ENCODE results near the gene NRIP2. TPM values are rescaled to one million over a fixed set of nuclear protein-coding genes. Genes with fewer than 3 reads are reported as not detected.

The NRIP2 gene
- total RNA-seq, 3 donors from 2014 or later = 0.64 to 2.2 (median 0.96) TPM

DNA sequence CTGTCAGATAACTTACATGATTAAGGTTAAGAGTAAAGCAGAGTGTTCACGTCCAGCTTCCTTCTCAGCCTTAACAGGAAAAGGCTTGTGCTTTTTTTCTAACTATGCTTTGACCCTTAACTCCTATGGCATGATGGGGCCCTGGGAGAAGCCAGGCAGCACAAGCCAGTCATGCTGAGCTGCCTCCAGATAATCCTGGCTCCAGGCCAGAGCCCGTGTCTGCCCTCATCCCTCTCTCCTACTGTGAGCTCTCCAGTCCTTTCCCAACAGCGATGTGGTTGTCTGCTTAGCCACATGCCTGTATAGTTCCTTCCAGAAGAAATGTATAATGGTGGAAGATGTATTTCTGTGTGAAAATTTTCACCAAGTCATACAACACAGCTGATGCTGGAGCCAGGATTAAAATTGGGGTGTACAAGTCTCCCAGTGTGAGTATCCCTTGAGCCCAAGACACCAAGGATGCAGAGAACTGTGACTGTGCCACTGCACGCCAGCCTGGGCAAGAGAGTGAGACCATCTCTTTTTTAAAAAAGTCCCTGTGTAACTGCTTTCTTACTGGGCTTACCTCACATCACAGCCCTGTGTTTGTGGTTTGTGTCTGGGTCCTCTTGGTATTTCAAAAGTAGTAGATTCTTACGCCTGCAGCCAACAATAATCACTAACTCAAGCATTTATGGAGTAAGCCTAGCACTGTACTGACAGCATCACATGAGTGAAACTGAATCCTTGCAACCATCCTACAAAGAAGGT, 30.3 kb downstream of the NRIP2 start:
- DNase-seq (no peak), ATAC-seq (no peak)
- H3K9me3 ChIP-seq = no peaks in the 10 kb centered on the region
- H3K4me1 ChIP-seq (ENCODE audit: low read depth) = no peaks in the 10 kb centered on the region
- intact Hi-C loops (cut with DNase I, micrococcal nuclease) = no loop called here
- peaks cover 10% of the 10 kb centered on the region for H3K36me3 ChIP-seq (ENCODE audit: low read depth)
- no peak overlapping the region for H3K4me3 ChIP-seq
- TF ChIP-seq CTCF (IDR thresholded peaks at IDR 0.05) = no peak

DNA sequence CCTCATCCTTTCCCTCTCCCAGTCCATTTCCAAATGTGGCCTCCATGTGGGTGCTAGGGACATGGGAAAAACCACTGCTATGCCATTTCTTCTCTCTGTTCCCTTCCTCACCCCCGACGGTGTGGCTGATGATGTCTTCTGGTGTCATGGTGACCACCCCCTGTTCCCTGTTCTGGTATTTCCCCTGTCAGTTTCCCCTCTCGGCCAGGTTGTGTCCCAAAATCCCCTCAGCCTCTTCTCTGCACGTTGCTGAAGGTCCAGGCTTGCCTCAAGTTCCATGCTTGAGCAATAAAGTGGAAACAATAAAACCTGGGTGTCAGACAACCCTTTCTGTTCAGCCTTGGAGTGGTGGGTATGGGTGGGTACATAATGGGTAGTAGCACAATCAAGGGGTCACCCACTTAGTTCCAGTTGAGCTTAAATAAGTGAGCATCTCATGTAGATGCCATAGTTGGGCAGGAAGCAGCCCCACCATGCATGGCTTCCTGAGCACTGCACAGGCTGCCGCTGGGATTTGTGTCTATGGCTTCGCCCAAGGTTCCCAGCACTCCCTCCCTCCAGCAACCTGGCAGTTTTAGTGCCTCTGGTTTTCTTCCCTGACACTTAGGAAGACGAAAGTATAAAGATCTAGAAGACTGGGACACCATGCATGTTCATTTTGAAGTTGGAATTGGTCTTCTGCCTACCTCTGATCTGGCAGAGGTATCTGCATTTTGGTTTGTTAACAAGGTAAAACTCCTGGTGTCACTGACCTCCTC, 31.0 kb downstream of the NRIP2 start:
- DNase-seq (no peak), ATAC-seq (no peak)
- Histone ChIP-seq H3K36me3 (ENCODE audit: low read depth) (peaks cover 10% of the 10 kb centered on the region), H3K9me3 (no peaks in the 10 kb centered on the region), H3K4me1 (ENCODE audit: low read depth) (no peaks in the 10 kb centered on the region), H3K4me3 (no peak overlapping the region)
- no peak for TF ChIP-seq CTCF (IDR thresholded peaks at IDR 0.05)
- intact Hi-C loops (cut with DNase I, micrococcal nuclease) = no loop called here

GRCh38 chr12:2801044-2801783, 33.6 kb downstream of the NRIP2 start:
- H3K9me3 ChIP-seq = no peaks in the 10 kb centered on the region
- DNase-seq (no peak), ATAC-seq (no peak)
- H3K36me3 ChIP-seq (ENCODE audit: low read depth) = peaks cover 10% of the 10 kb centered on the region
- no peak overlapping the region for H3K4me3 ChIP-seq
- peaks cover 4% of the 10 kb centered on the region for H3K4me1 ChIP-seq (ENCODE audit: low read depth)
- TF ChIP-seq CTCF (IDR thresholded peaks at IDR 0.05) = no peak
- intact Hi-C loops (cut with DNase I, micrococcal nuclease) = no loop called here

- Histone ChIP-seq H3K4me1 (ENCODE audit: low read depth) (peaks cover 4% of the 10 kb centered on the region), H3K4me3 (no peak overlapping the region), H3K9me3 (no peaks in the 10 kb centered on the region), H3K36me3 (ENCODE audit: low read depth) (peaks cover 10% of the 10 kb centered on the region)
- DNase-seq (no peak), ATAC-seq (no peak)
- intact Hi-C loops (cut with DNase I, micrococcal nuclease) = no loop called here
- TF ChIP-seq CTCF (IDR thresholded peaks at IDR 0.05) = no peak
Observed at GRCh38 chr12:2800046-2800570, 34.7 kb downstream of the NRIP2 start.

GRCh38 chr12:2797721-2798418, 37.0 kb downstream of the NRIP2 start:
- DNase-seq = no peak
- peaks cover 7% of the 10 kb centered on the region for H3K4me1 ChIP-seq (ENCODE audit: low read depth)
- H3K9me3 ChIP-seq = no peaks in the 10 kb centered on the region
- ATAC-seq = no peak
- peaks cover 4% of the 10 kb centered on the region for H3K36me3 ChIP-seq (ENCODE audit: low read depth)
- no peak overlapping the region for H3K4me3 ChIP-seq
- intact Hi-C loops (cut with DNase I, micrococcal nuclease) = no loop called here
- TF ChIP-seq CTCF (IDR thresholded peaks at IDR 0.05) = no peak

Data from mucosa of descending colon (tissue), 3 donors.